Tibial nerve (tissue), 3 donors: ENCODE results near the gene TLX2.

ENCODE experiments used
- POLR2A ChIP-seq, 2 donors: fragments of 450-650 bp; IDR thresholded peaks; one replicate each; pipeline ENCODE4 v1.6.1; 2017; ENCODE audit warnings: antibody characterized with exemption in 2 of 2, mild to moderate bottlenecking in 2 of 2, moderate library complexity in 2 of 2
- TF ChIP-seq, protein P1 (sequence below), 5 experiments: fragments of 200-600 bp in 3 of 5; fragments of 450-650 bp in 2 of 5; sonication (generic) in 3 of 5; IDR thresholded peaks; one replicate each; pipeline ENCODE4 v1.5.1; 2016 to 2019; ENCODE audit warnings: antibody characterized with exemption in 5 of 5, mild to moderate bottlenecking in 3 of 5, moderate library complexity in 2 of 5

- TF ChIP-seq POLR2A (IDR thresholded peaks at IDR 0.05): no peak
- TF ChIP-seq, protein P1, sequence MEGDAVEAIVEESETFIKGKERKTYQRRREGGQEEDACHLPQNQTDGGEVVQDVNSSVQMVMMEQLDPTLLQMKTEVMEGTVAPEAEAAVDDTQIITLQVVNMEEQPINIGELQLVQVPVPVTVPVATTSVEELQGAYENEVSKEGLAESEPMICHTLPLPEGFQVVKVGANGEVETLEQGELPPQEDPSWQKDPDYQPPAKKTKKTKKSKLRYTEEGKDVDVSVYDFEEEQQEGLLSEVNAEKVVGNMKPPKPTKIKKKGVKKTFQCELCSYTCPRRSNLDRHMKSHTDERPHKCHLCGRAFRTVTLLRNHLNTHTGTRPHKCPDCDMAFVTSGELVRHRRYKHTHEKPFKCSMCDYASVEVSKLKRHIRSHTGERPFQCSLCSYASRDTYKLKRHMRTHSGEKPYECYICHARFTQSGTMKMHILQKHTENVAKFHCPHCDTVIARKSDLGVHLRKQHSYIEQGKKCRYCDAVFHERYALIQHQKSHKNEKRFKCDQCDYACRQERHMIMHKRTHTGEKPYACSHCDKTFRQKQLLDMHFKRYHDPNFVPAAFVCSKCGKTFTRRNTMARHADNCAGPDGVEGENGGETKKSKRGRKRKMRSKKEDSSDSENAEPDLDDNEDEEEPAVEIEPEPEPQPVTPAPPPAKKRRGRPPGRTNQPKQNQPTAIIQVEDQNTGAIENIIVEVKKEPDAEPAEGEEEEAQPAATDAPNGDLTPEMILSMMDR (IDR thresholded peaks at IDR 0.05): no peak
Measured at GRCh38 chr2:74542978-74543377, 28.7 kb downstream of the TLX2 start.
